Trophoblast cell (in vitro differentiated cells and primary cell): ENCODE measurements around the gene SCGB1D4.
A peak's percentile ranks its signal among the peaks of the same experiment; 100 is the strongest.

Experiments used
- DNase-seq, 2 donors: peaks; one replicate each; pipeline ENCODE4 v3.0.0-alpha.2; 2016
- H2AFZ ChIP-seq: 2 replicates; pipeline ENCODE4 v1.6.1; 2013; ENCODE audit warnings: low read length, moderate library complexity, mild to moderate bottlenecking; ENCODE audit not compliant: insufficient read depth, poor library complexity
- H2AK5ac ChIP-seq: 2 replicates; pipeline ENCODE4 v1.6.1; 2013; ENCODE audit warnings: mild to moderate bottlenecking, low read length
- H2BK120ac ChIP-seq: 2 replicates; pipeline ENCODE4 v1.6.1; 2013; ENCODE audit warnings: low read length, mild to moderate bottlenecking, moderate library complexity; ENCODE audit not compliant: insufficient read depth, poor library complexity
- H2BK12ac ChIP-seq: 2 replicates; pipeline ENCODE4 v1.6.1; 2013; ENCODE audit warnings: mild to moderate bottlenecking, low read length, moderate library complexity
- H2BK5ac ChIP-seq: 2 replicates; pipeline ENCODE4 v1.6.1; 2013; ENCODE audit warnings: low read length, low read depth, moderate library complexity, mild to moderate bottlenecking; ENCODE audit not compliant: poor library complexity
- H3K14ac ChIP-seq: 2 replicates; pipeline ENCODE4 v1.6.1; 2013; ENCODE audit warnings: mild to moderate bottlenecking, low read length
- H3K18ac ChIP-seq: 2 replicates; pipeline ENCODE4 v1.6.1; 2013; ENCODE audit warnings: mild to moderate bottlenecking, low read length
- H3K23ac ChIP-seq: 2 replicates; pipeline ENCODE4 v1.6.1; 2013; ENCODE audit warnings: low read length
- H3K27ac ChIP-seq: 2 replicates; pipeline ENCODE4 v1.5.1; 2013; ENCODE audit warnings: low read depth, mild to moderate bottlenecking, inconsistent platforms, low read length, moderate library complexity
- H3K27me3 ChIP-seq: 2 replicates; pipeline ENCODE4 v1.6.1; 2013; ENCODE audit warnings: inconsistent platforms, mild to moderate bottlenecking, low read length, moderate library complexity; ENCODE audit not compliant: insufficient read depth
- H3K36me3 ChIP-seq, 2 experiments: 1 replicate in 1 of 2; 2 replicates in 1 of 2; pipeline ENCODE4 v1.6.1; 2013; ENCODE audit warnings: low read length in 2 of 2, mild to moderate bottlenecking in 2 of 2, moderate library complexity in 1 of 2; ENCODE audit not compliant: insufficient read depth in 2 of 2, control insufficient read depth in 1 of 2
- H3K4ac ChIP-seq: 2 replicates; pipeline ENCODE4 v1.6.1; 2013; ENCODE audit warnings: low read depth, mild to moderate bottlenecking, low read length, moderate library complexity
- H3K4me1 ChIP-seq, 2 experiments: 1 replicate in 1 of 2; 2 replicates in 1 of 2; pipeline ENCODE4 v1.6.1; 2013; ENCODE audit warnings: low read length in 2 of 2, mild to moderate bottlenecking in 2 of 2, moderate library complexity in 1 of 2; ENCODE audit not compliant: insufficient read depth in 2 of 2, control insufficient read depth in 1 of 2
- H3K4me2 ChIP-seq: 2 replicates; pipeline ENCODE4 v1.6.1; 2013; ENCODE audit warnings: inconsistent platforms, mild to moderate bottlenecking, low read length, moderate library complexity
- H3K4me3 ChIP-seq: 2 replicates; pipeline ENCODE4 v1.5.1; 2013; ENCODE audit warnings: mild to moderate bottlenecking, low read depth, low read length, inconsistent platforms
- H3K79me1 ChIP-seq: one replicate; pipeline ENCODE4 v1.6.1; 2013; ENCODE audit warnings: low read length
- H3K79me2 ChIP-seq: 2 replicates; pipeline ENCODE4 v1.6.1; 2013; ENCODE audit warnings: low read length, mild to moderate bottlenecking; ENCODE audit not compliant: control insufficient read depth, insufficient read depth, poor library complexity
- H3K9ac ChIP-seq: 2 replicates; pipeline ENCODE4 v1.6.1; 2013; ENCODE audit warnings: mild to moderate bottlenecking, low read length
- H3K9me3 ChIP-seq: 2 replicates; pipeline ENCODE4 v1.6.1; 2013; ENCODE audit warnings: low read depth, mild to moderate bottlenecking, control low read depth, inconsistent platforms, low read length; ENCODE audit not compliant: insufficient read depth
- H4K12ac ChIP-seq: 2 replicates; pipeline ENCODE4 v1.6.1; 2013; ENCODE audit warnings: low read depth, mild to moderate bottlenecking, low read length, moderate library complexity
- H4K8ac ChIP-seq: 2 replicates; pipeline ENCODE4 v1.6.1; 2013; ENCODE audit warnings: low read depth, mild to moderate bottlenecking, low read length, moderate library complexity
- H4K91ac ChIP-seq: one replicate; pipeline ENCODE4 v1.6.1; 2013; ENCODE audit warnings: low read depth, mild to moderate bottlenecking, low read length, moderate library complexity
- WGBS: extraction: QIAGEN DNeasy Blood & Tissue Kit; methylation state at CpG from one replicate; pipeline ENCODE4 v1.1.7; 2013; ENCODE audit warnings: missing lambda C conversion rate; ENCODE audit not compliant: insufficient read length, insufficient coverage; ENCODE audit errors: extremely low coverage; 5-methylcytosine and 5-hydroxymethylcytosine counted together

SCGB1D4 gene

GRCh38 chr11:62341588-62341987, 42.7 kb upstream of the SCGB1D4 start:
- Histone ChIP-seq H2AFZ (no peak overlapping the region), H2AK5ac (no peak overlapping the region), H3K18ac (no peak overlapping the region), H2BK120ac (no peak overlapping the region), H2BK12ac (no peak overlapping the region), H3K79me2 (no peaks in the 10 kb centered on the region), H3K9me3 (no peaks in the 10 kb centered on the region), H3K9ac (no peak overlapping the region), H4K8ac (no peak overlapping the region), H3K14ac (no peak overlapping the region), H3K23ac (no peak overlapping the region), H3K4me1 (peaks cover 0 to 5% of the 10 kb centered on the region in 2 experiments), H4K91ac (no peak overlapping the region), H3K4me3 (no peak overlapping the region), H2BK5ac (no peak overlapping the region), H3K79me1 (no peaks in the 10 kb centered on the region), H3K4ac (no peak overlapping the region), H3K27me3 (peaks cover 5% of the 10 kb centered on the region), H4K12ac (no peak overlapping the region), H3K4me2 (no peak overlapping the region), H3K27ac (no peak overlapping the region), H3K36me3 (no peaks in the 10 kb centered on the region)
- whole genome bisulfite sequencing = no CpG with 5 or more reads among the region's 4 CpGs
- DNase-seq = no peak

- Histone ChIP-seq H3K79me1 (no peaks in the 10 kb centered on the region), H2BK120ac (no peak overlapping the region), H3K23ac (no peak overlapping the region), H3K9me3 (no peaks in the 10 kb centered on the region), H3K36me3 (no peaks in the 10 kb centered on the region), H4K8ac (no peak overlapping the region), H3K9ac (no peak overlapping the region), H4K91ac (no peak overlapping the region), H2AK5ac (no peak overlapping the region), H3K4me3 (no peak overlapping the region), H2BK5ac (no peak overlapping the region), H2AFZ (no peak overlapping the region), H2BK12ac (no peak overlapping the region), H3K18ac (no peak overlapping the region), H3K4me2 (no peak overlapping the region), H3K4me1 (peaks cover 0 to 5% of the 10 kb centered on the region in 2 experiments), H4K12ac (no peak overlapping the region), H3K27ac (no peak overlapping the region), H3K14ac (no peak overlapping the region), H3K27me3 (peaks cover 5% of the 10 kb centered on the region), H3K79me2 (no peaks in the 10 kb centered on the region), H3K4ac (no peak overlapping the region)
- no CpG with 5 or more reads among the region's 6 CpGs for WGBS
- peak; percentile 26 to 71 for DNase-seq
These were observed 41.5 kb upstream of the SCGB1D4 start for GRCh38 chr11:62340269-62340901.

- Histone ChIP-seq H3K79me2 (no peaks in the 10 kb centered on the region), H3K27ac (no peak overlapping the region), H3K27me3 (peaks cover 5% of the 10 kb centered on the region), H3K79me1 (no peaks in the 10 kb centered on the region), H2BK5ac (no peak overlapping the region), H3K14ac (no peak overlapping the region), H3K4me1 (peaks cover 0 to 5% of the 10 kb centered on the region in 2 experiments), H3K36me3 (no peaks in the 10 kb centered on the region), H4K8ac (no peak overlapping the region), H3K4me3 (no peak overlapping the region), H3K4ac (no peak overlapping the region), H2BK12ac (no peak overlapping the region), H3K9ac (no peak overlapping the region), H3K23ac (no peak overlapping the region), H2BK120ac (no peak overlapping the region), H4K12ac (no peak overlapping the region), H3K18ac (no peak overlapping the region), H3K4me2 (peak overlapping the region; percentile 98), H2AK5ac (no peak overlapping the region), H2AFZ (no peak overlapping the region), H3K9me3 (no peaks in the 10 kb centered on the region), H4K91ac (no peak overlapping the region)
- WGBS = no CpG with 5 or more reads among the region's 1 CpG
- DNase-seq = no peak
These were observed 39.3 kb upstream of the SCGB1D4 start for GRCh38 chr11:62338218-62338617.

- WGBS = no CpG with 5 or more reads among the region's 98 CpGs
- Histone ChIP-seq H4K8ac (peak within 1 kb of the TSS; percentile 26), H3K18ac (no peak within 1 kb of the TSS), H3K27me3 (peaks cover 5% of the 10 kb centered on the region), H3K79me1 (no peaks in the 10 kb centered on the region), H4K91ac (no peak within 1 kb of the TSS), H3K36me3 (no peaks in the 10 kb centered on the region), H2BK5ac (no peak within 1 kb of the TSS), H2AK5ac (no peak within 1 kb of the TSS), H3K4me1 (peaks cover 0 to 5% of the 10 kb centered on the region in 2 experiments), H3K79me2 (no peaks in the 10 kb centered on the region), H3K14ac (no peak within 1 kb of the TSS), H4K12ac (no peak within 1 kb of the TSS), H3K27ac (no peak within 1 kb of the TSS), H2BK12ac (no peak within 1 kb of the TSS), H3K23ac (no peak within 1 kb of the TSS), H3K4me3 (peak within 1 kb of the TSS; percentile 75), H2BK120ac (no peak within 1 kb of the TSS), H2AFZ (peak within 1 kb of the TSS; percentile 48), H3K4me2 (peak within 1 kb of the TSS; percentile 98), H3K4ac (no peak within 1 kb of the TSS), H3K9me3 (no peaks in the 10 kb centered on the region), H3K9ac (peak within 1 kb of the TSS; percentile 6)
- peak; percentile 77 to 90 for DNase-seq
These were observed 38.7 kb upstream of the SCGB1D4 start, which contains the start of gene ASRGL1 for GRCh38 chr11:62337303-62338181. TSS of gene ASRGL1 (plus strand) at chr11:62337448. CDS start at chr11:62337978, 530 bp downstream.
